Right renal cortex interstitium (tissue), 3 donors: ENCODE results near the gene PLAAT3. TPM values are rescaled to one million over a fixed set of nuclear protein-coding genes. Genes with fewer than 3 reads are reported as not detected.
"Not testable (repeated sequence)": the region's sequence is repeated elsewhere in the genome, so short reads cannot be mapped to it uniquely, and the experiment has no call there.

Source experiments
- DNase-seq, 3 donors: peaks; one replicate each; pipeline ENCODE4 v3.0.0-alpha.2; 2013; ENCODE audit warnings: low read depth in 3 of 3, low spot score in 2 of 3
- polyA plus RNA-seq, 3 donors: library from polyadenylated mRNA; unstranded; fragments of 120-200 nt; gene quantifications; one replicate each; pipeline ENCODE4 v1.2.1, GENCODE V29; 2013; ENCODE audit not compliant: insufficient read length in 3 of 3

PLAAT3 gene
- polyA plus RNA-seq, 3 donors, result 12.7 to 26.8 (median 14.8) TPM

- DNase-seq, result no peak
Observed at GRCh38 chr11:63572026-63572688, 42.1 kb downstream of the PLAAT3 start.

DNA sequence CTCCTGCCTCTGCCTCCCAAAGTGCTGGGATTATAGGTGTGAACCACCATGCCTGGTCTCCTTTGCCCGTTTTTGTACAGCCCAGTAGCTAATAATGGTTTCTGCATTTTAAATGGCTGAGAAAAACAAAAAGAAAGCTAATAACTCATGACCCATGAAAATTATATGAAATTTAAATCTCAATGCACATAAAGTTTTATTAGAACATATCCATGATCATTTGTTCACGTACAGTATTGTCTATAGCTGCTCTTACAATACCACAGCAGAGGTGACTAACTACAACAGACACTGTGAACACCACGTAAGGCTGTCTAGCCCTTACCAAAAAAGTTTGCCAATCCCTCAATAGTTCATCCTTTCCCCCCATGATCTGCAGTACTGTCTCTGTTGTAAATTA, 44.7 kb downstream of the PLAAT3 start:
- no peak for DNase-seq

- peak; percentile 45 to 65 (median 63) for DNase-seq
Observed at GRCh38 chr11:63567044-63567840, 47.0 kb downstream of the PLAAT3 start.

DNA sequence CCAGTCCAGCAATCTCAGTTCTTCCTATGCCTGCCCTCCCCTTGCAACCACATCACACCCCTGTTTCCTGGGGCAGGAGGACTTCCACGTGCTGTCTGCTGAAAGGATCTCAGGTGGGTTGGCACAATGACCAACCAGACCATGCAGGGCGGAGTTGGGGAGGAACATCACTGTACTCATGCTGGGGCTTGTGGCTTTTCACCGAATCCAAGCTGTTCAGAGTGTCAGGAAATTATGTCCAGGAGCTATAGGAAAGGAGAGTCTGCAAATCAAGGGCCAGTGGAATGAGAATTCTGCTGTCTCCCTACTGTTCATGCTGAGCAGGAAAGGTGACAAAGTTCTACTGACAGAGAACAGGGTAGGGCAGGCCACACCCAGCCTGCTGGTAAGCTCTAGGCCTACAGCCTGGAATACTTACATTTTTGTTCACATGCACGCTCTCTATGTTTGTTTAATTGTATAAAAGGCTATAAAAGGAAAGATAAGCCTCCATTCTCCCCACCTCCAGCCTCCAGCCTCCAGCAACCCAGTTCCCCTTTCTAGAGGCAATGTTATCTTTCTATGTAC, 49.4 kb downstream of the PLAAT3 start:
- no peak for DNase-seq

GRCh38 chr11:63564056-63564774, 50.0 kb downstream of the PLAAT3 start:
- DNase-seq, result peak in 1 of 3 donors; percentile 39

- DNase-seq, result no peak
Observed at GRCh38 chr11:63563201-63564055, 50.8 kb downstream of the PLAAT3 start, which contains the start of gene PLAAT2. Gene PLAAT2, minus strand, starts transcription at chr11:63563379. Its CDS starts 55 bp downstream, at chr11:63563324.

- no peak for DNase-seq
Observed at GRCh38 chr11:63560506-63561180, 53.6 kb downstream of the PLAAT3 start.

DNA sequence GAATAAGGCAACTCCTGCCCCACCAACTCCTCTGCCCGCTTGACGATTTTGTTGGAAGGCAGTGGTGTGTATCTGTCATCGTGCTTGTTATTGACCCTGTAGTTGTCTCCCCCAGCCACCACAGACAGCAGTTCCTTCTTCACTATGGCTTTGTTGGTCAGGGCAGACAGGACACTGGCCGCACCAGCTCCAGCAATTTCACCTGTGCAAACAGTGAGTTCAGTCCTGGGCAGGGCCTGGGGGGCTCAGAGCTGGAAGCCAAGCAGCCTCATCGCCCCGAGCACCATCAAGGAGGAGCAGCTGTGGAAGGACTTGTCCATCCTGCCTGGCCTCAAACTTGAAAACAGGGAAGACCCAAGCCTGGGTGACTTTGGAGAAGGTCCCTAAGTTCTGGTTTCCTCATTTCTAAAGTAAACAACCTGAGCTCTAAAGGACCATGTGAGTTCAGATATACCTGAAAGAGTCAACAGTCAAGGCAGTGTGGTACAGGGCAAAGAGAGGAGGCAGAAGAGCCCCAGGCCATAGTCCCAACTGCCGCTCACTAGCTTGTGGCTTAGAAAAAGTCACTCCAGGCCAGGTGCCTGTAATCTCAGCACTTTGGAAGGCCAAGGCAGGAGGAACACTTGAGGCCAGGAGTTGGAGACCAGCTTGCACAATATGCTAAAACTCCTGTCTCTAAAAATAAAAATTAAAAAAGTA, 55.6 kb downstream of the PLAAT3 start:
- DNase-seq, result no peak

DNA sequence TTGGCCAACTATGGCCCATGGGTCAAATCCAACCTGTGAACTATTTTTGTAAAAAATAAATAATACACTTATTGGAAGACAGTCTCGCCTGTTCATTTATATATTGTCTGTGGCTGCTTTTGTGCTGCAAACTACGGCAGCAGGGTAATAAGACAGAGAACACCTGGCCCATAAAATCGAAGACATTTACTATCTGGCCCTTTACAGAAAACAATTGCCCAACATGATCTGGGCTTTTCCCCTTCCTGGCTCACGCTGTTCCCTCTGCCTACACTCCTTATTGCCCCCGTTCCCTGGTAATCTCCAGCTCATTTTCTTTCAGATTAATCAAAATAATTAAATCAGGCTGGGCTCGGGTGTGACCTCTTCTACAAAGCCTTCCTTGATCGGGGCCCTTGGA, 56.7 kb downstream of the PLAAT3 start:
- DNase-seq, result no peak

GRCh38 chr11:63556404-63557013, 57.7 kb downstream of the PLAAT3 start:
- DNase-seq, result no peak

- DNase-seq, result no peak
Observed at GRCh38 chr11:63554877-63555223, 59.4 kb downstream of the PLAAT3 start.

GRCh38 chr11:63553759-63554158, 60.5 kb downstream of the PLAAT3 start:
- no peak for DNase-seq

GRCh38 chr11:63552921-63553320, 61.3 kb downstream of the PLAAT3 start:
- DNase-seq, result no peak

GRCh38 chr11:63551889-63552266, 62.4 kb downstream of the PLAAT3 start:
- DNase-seq, result no peak

GRCh38 chr11:63551091-63551888, 62.9 kb downstream of the PLAAT3 start:
- no peak for DNase-seq

DNA sequence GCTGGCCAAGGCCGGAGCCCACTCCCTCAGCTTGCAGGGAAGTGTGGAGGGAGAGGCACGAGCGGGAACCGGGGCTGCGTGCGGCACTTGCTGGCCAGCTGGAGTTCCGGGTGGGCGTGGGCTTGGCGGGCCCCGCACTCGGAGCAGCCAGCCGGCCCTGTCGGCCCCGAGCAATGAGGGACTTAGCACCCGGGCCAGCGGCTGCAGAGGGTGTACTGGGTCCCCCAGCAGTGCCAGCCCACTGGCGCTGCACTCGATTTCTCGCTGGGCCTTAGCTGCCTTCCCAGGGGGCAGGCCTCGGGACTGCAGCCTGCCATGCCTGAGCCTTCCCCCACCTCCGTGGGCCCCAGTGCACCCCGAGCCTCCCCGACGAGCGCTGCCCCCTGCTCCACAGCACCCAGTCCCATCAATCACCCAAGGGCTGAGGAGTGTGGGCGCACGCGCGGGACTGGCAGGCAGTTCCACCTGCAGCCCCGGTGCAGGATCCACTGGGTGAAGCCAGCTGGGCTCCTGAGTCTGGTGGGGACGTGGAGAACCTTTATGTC, 64.0 kb downstream of the PLAAT3 start:
- not testable (repeated sequence) for DNase-seq

DNA sequence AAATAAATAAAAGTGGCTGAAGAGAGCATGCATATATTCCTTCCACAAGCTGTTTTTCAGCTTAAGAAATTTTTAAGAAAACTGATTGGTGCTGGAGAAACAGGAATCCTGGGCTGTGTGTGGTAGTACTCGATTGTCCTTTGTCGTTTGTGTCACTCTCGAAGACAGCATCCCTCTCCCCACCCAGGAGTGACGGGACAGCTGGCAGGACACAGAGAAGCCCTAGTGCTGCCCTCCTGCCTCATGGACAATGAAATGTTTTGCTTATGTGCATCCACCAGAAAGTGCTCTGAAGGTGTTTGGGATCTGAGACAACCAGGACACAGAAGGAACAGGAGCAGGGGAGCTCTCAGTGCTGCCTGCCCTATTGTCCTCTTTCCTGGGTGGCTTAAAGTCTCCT, 64.8 kb downstream of the PLAAT3 start:
- DNase-seq, result no peak

- no peak for DNase-seq
Observed at GRCh38 chr11:63548178-63548577, 66.1 kb downstream of the PLAAT3 start.
